HG03565 (cell line): ENCODE measurements around the gene HIGD2B.
"Not testable (repeated sequence)": the region's sequence is repeated elsewhere in the genome, so short reads cannot be mapped to it uniquely, and the experiment has no call there.

Source experiments
- ATAC-seq: cut with Tn5 transposase; IDR thresholded peaks from one replicate; pipeline ENCODE4 v1.9.1; 2021; ENCODE audit warnings: mild to moderate bottlenecking, moderate library complexity; ENCODE audit not compliant: unreplicated experiment

Gene HIGD2B

DNA sequence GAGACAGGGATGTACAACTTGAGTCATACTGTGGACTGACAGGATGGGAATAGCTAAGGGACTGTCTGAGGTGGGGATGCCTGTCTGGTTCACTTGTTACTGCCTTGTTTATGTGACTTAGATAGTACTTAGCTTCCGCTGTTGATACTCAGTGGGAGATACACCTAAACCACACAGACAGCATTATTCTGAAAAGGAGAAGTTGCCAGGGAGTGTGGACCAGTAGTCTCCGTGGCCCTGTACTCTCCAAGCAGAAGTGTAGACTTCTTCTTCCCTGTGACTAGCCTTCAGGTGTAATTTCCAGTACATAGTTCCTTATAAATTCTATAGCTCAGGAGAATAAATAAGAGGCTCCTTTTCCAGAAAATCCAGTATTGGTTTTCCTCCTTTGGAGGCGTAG lies 5.1 kb downstream of the HIGD2B start:
- ATAC-seq, result no peak

DNA sequence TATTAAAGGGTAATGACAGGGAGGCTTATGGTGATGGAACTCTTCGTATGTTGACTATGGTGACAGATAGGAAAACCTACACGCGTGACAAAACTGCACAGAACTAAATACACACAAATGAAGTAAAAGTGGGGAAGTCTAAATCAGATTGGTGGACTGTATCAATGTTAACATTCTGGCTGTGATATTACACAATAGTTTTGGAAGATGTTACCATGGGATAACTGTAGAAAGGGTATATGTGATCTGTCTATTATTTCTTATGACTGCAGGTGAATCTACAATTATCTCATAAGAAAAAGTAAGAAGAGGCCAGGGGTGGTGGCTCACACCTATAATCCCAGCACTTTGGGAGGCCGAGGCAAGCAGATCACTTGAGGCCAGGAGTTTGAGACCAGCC lies 9.1 kb downstream of the HIGD2B start:
- no peak for ATAC-seq

DNA sequence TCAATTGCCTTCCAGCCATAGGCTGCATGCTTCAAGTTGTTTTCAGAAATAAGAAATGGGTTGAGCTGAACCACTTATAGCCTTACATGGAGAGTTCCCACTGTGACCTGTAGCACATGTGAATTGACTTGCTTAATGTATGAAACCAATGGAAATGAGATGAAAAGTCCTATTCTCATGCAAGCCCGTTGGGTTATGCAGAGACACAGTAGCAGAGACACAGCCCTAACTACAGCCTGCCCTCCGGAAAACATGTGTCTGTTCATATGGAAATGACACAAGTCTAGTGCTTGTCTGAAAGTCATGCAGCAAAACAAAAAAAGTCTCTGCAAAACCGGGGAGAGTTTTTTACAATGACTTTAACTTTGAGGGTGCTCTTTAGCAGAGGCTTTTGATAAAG lies 14.5 kb downstream of the HIGD2B start:
- no peak for ATAC-seq

DNA sequence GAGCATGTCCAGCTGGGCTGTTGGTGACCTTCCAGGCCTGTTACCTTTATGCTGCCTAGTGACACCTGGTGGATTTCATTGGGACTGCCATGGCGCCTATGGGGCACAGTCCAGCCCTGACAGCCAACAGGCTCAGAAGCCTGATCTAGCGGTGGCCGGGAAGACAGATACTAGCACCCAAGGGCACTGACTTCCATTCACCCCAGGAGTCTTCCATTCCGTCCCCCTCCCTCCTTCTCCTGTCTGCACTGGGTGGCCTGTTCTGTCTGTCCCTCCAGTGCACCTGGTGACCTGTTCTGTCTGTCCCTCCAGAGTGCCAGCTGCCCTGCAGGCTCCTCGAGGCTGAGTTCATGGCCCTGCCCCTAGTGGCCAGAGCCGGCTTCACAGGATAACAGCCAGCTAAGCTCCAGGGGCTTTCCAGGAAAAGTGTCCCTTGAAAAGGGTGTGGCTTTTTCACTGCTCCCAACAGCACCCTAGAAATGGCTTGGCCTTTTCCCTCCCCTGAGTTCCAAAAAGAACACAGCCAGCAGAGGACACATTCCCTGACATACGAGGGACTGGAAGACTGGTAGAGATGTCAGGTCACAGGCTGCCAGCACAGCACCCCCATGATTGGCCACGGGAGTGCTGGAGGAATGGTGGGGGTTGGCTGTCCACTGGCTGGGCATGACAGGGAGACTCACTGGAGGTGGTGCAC lies 15.2 kb downstream of the HIGD2B start:
- peak; percentile 64 for ATAC-seq

DNA sequence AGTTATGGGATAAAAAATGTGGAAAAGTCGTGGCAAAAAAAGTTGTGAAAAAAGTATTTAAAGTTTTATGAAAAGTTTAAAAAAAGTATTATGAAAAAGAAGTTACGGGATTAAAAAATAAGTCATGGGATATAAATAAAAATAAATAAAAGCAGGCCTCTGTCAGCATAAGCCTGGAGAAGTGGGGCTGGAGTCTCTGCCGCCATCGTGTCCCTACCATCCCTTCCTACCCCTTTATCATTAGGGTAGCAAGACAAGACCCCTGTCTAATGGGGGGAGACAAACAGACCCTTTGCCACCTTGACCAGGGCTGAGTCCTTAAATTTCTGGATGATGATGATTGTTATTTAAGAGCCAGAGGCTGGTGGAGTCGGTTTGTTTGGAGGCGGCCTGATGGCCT lies 16.2 kb downstream of the HIGD2B start:
- ATAC-seq, result not testable (repeated sequence)

DNA sequence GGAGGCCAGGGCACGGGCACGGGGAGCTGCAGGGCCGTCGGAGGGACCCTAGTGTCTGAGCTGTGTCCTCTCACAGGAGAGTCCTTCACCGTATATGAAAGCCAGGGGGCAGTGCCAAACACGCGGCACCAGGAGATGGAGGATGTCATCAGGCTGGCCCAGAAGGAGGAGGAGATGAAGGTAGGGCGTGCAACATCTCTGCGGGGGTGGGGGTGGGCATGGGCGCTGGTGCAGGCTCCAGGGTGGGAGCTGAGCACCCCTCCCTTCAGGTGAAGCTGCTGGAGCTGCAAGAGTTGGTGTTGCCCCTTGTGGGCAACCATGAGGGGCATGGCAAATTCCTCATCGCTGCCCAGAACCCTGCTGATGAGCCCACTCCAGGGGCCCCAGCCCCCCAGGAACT lies 20.3 kb downstream of the HIGD2B start:
- ATAC-seq, result not testable (repeated sequence)

DNA sequence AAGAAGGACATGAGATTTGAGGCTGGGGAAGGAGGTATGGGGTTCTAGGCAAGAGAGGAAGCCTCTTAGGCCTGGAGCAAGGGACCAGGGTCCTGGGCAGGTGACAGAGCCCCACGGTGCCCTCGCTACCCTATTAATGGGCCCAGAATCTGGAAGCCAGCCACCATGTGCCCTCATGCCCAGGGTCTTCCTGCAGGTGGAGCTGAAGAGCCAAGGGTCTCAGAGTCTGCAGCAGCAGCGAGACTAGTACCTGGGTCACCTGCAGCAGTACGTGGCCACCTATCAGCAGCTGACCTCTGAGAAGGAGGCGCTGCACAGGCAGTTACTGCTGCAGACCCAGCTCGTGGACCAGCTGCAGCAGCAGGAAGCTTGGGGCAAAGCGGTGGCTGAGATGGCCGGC lies 22.1 kb downstream of the HIGD2B start:
- not testable (repeated sequence) for ATAC-seq

DNA sequence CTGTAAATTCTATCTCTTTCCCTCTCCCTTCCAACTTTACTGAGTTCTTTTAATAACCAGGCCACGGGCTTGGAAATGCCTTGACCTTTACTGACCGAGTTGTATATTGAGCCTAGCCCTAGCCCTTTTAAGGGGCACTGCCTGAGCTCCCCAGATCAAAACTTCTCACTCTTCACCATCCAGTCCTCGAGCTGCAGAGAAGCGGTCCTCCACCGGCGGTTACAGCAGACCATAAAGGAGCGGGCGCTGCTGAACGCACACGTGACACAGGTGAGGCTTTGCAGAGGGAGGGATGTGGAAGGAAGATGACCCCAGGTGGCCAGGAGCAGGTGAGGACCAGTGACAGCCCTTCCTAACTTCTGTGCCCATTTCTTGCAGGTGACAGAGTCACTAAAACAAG lies 24.9 kb downstream of the HIGD2B start:
- ATAC-seq, result not testable (repeated sequence)

DNA sequence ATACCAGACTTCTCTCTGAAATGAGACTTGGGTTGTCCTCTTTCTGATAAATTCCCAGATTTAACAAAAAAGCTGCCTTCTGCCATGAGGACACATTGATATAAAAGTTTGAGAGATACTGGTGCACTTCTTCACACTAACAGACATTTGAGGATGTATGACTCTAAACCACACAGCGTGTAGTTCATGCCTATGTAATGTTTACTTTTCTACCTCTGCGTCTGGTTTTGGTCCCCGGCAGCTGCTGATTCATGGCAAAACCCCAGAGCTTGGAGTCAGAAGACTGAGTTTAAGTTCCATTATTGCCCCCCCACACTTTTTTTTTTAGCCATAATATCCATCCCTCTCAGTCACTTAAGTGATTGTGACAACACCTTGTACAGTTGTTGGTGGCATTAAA lies 30.0 kb downstream of the HIGD2B start:
- ATAC-seq, result not testable (repeated sequence)

DNA sequence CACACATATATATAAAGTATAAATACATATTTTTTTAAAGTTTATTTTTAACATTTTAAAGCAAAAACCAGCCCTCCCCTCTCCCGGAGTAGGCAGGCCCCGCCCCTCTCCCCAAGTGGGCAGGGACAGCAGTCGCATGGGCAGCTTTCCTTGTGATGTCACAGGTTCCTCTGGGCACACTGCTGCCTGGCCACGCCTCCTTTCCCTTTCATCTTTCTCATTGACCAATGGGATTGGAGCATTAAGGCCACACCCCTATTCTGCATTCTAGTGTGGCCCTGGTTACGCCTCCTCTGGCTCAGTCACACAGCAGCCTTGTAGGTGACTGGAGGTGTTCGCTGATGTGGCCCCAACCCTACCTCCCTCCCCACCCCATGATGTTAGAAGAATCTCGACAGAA lies 31.6 kb downstream of the HIGD2B start, which contains the start of gene GOLGA6B:
TSS of gene GOLGA6B (plus strand) at position 301 of the 400 bp plus-strand sequence. CDS start at position 342, 41 bp downstream.
- ATAC-seq, result not testable (repeated sequence)

DNA sequence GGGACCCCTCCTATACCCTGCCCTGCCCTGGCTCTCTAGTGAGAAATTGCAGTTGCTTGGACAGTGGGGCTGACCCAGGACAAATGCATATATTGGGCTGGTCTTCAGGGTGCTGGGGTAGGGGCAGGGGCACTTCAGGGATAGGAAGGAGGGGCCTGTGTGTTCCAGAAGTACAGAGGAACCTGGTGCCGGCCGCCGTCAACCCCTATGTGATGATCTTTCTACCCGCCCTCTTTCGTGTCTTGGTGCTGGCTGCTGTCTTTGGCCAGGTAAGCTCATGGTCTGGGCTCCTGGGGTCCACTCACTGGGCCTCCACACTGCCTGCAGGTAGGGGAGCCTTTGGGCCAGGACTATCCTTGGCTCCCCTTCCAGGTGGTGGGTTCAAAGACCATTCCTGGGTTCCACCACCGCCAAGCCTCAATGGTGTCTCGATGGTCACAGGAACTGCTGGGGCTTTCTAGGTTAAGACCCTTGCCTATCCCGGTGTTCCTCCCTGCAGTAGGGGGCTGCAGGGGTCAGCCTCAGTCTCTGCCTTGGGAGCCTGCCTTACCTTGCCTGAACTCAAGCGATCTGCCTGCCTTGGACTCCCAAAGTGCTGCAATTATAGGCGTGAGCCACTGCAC lies 37.2 kb downstream of the HIGD2B start:
- ATAC-seq, result not testable (repeated sequence)

DNA sequence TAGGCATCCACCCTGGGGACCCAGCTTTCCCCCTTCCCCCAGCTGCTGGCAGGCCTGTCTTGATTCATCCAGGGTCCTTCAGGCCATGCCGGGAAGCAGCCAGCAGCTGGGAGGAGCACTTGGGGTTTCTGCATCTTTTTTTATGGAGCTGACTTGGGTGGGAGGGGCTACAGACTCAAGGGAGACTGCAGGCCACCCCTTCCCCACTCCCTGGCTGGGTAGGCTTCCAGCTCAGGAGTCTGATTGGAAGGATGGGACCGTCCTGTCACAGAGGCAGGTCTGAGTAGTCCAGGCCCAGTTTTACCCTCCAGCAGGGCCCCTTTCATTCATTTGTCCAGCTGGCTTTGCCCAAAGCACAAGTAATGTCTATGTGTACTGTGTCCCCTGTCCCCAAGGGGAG lies 43.7 kb downstream of the HIGD2B start:
- not testable (repeated sequence) for ATAC-seq

DNA sequence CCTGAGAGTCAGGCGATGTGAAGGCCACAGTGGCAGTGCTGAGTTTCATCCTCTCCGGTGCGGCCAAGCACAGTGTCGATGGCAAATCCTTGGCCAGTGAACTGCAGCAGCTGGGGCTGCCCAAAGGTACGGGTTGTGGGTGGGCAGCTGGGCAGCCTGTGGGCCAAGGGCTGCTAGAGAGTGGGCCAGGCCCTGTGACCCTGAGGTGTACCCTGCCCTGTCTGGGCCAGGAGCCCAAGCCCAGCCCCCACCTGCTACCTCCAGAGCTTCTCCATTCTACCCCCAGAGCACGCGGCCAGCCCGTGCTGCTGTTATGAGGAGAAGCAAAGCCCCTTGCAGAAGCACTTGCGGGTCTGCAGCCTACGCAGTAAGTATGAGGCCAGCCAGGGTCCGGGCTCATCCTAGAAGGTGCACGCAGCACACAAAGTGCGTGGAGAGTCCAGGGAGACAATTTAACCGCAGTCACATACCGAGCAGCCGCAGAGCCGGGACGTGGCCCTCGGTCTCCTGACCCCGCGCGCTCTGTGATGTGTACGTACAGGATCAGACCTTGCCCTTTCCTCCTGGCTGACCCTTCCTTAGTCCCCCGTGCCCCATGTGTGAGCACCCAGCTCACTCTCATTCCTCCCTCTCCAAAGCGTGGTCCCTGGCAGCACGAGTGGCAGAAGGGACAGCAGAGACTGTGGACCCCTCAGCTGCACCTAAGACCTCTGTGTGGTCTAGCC lies 46.1 kb downstream of the HIGD2B start:
- not testable (repeated sequence) for ATAC-seq

DNA sequence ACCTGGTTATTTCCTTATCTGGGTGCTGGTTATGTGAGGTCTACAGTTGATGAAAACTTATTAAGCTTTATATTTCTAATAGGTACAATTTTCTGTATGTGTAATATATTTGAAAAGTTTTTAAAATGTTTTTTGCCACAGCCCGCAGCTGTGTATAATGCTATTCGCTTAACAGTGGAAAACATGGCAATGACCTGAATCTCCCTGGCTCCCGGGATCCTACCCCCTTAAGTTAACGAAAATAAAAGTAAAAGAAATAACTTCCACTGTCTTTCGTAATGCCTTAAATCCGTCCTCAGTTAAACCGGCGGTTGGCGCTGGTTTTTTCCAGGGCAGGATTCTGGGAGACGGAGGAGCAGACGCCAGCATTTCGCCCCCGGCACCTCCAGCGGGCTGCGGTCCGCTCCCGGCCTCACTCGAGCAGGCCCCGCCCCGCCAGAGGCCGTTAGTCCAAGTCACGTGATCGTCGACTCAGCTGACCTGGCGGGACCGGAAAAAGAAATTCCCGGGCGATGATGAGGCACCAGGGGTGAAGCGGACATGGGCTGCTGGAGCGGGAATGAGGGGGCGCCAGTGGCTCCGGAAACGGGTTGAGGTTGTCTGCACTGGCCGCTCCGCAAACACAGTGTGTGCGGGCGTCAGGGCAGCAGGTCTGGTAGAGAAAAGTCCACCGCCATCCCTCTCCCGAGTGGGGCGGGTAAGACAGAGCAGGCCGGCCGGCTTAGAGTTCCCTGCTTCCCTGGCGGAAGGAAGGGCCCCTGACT lies 49.3 kb downstream of the HIGD2B start:
- ATAC-seq, result peak; percentile 64

DNA sequence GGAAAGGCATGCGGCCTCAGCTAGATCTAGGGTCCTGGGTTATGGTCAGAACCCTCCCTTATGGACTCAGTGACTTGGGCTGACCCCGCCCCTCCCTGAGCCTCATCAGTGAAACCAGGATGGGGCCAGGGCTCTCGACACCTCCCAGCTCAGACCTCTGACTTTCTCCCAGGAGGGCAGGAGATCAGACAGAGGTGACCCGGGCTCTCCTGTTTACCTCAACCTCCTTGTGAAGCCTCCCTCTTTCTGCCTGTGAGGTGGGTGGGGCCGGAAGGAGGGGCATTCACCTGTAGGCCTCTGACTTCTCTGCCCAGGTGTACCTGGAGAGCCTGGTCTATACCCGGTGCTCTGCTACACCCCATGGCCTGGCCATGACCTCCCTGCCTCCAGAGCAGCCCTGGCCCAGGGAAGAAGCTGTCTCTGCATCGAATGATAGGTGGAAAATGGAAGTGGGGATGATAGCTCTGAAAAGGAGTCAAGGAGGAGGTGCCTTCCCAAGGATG lies 56.9 kb downstream of the HIGD2B start:
- ATAC-seq, result not testable (repeated sequence)

DNA sequence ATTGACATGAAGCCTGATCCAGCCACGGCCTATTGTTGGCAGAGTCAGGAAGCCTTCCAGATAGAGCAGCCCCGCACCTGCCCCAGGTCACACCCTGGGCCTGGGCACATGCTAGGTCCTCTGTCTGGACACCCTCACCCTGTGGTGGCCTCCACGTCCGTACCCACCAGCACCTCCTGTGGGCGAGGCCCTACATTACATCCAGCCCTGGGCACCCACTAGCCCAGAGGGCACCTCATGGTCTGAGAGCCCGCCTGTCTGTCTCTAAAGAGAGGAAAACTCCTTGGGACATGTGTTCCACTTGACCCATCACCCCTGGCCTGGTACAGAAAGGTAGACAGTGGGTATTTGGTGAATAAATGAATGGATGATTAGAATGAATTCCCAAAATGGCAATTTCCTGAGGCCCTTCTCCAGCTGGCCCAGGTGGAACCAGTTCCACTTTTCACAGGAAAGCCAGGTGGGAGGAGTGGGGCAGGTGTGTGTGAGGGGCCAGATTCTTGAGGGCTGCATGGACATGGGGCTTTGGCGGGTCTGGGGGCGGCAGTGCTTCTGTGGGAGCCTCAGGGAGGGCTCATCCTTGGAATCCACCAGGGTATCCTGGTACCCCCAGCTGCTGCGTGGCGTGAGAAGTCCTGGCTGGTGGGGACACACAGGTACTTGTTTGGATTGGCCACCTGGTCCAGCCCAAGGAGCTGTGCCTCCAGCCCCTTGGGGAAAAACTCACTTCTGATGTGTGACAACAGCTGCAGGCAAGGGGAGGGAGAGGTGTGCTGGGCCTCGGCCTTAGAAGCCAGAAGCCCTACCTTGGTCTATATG lies 57.5 kb downstream of the HIGD2B start:
- ATAC-seq, result not testable (repeated sequence)

DNA sequence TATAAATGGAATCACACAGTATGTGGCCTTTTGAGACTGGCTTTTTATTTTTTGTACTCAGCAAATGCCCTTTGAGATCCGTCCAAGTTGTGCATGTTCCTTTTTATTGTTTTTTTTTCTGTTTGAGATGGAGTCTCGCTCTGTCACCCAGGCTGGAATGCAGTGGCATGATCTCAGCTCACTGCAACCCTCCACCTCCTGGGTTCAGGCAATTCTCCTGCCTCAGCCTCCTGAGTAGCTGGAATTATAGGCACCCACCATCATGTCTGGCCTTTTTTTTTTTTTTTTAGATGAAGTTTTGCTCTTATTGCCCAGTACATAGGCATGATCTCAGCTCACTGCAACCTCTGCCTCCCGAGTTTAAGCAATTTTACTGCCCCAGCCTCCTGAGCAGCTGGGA lies 59.8 kb downstream of the HIGD2B start:
- not testable (repeated sequence) for ATAC-seq
